SU-DHL-6 (cell line): ENCODE measurements around the gene CDK5RAP3.

Experiments used
- H2AFZ ChIP-seq: fragments of 200-600 bp; sonication (generic); 2 replicates; pipeline ENCODE4 v1.6.1; 2014; ENCODE audit warnings: low read depth, mild to moderate bottlenecking, moderate library complexity, mixed read lengths, antibody characterized with exemption, low read length; ENCODE audit not compliant: severe bottlenecking
- H3F3A ChIP-seq: fragments of 200-600 bp; shearing (Covaris generic); 2 replicates; pipeline ENCODE4 v1.6.0; 2016; ENCODE audit warnings: antibody characterized with exemption, mild to moderate bottlenecking; ENCODE audit not compliant: insufficient read depth
- H3K27ac ChIP-seq: fragments of 200-600 bp; sonication (generic); 2 replicates; pipeline ENCODE4 v1.5.1; 2016; ENCODE audit warnings: low read depth, mild to moderate bottlenecking, low read length, moderate library complexity, mixed read lengths
- H3K27me3 ChIP-seq: fragments of 200-600 bp; sonication (generic), shearing (Covaris generic); 2 replicates; pipeline ENCODE4 v1.6.0; 2014; ENCODE audit warnings: mild to moderate bottlenecking, low read length
- H3K36me3 ChIP-seq: fragments of 200-600 bp; sonication (generic); 2 replicates; pipeline ENCODE4 v1.6.1; 2014; ENCODE audit warnings: mild to moderate bottlenecking, low read length, mixed read lengths
- H3K4me2 ChIP-seq: fragments of 300-600, 200-600 bp; shearing (Covaris generic), sonication (generic); 2 replicates; pipeline ENCODE4 v1.6.0; 2014; ENCODE audit warnings: low read length, low read depth, mild to moderate bottlenecking; ENCODE audit not compliant: poor library complexity, severe bottlenecking
- H3K4me3 ChIP-seq: fragments of 200-600 bp; sonication (generic); 2 replicates; pipeline ENCODE4 v1.5.1; 2014; ENCODE audit warnings: antibody characterized with exemption, low read length, mild to moderate bottlenecking, mixed read lengths; ENCODE audit not compliant: insufficient read depth, poor library complexity, severe bottlenecking
- H3K79me2 ChIP-seq: fragments of 200-600 bp; sonication (generic); 2 replicates; pipeline ENCODE4 v1.6.1; 2014; ENCODE audit warnings: mild to moderate bottlenecking, low read length, moderate library complexity; ENCODE audit not compliant: insufficient read depth
- H3K9ac ChIP-seq: fragments of 200-600 bp; sonication (generic); 2 replicates; pipeline ENCODE4 v1.7.0; 2014; ENCODE audit warnings: mild to moderate bottlenecking, low read length
- H3K9me2 ChIP-seq: fragments of 200-600 bp; sonication (generic); replicated peaks from 2 replicates; pipeline ENCODE4 v1.6.1; 2014; ENCODE audit warnings: low read length; ENCODE audit not compliant: insufficient read depth
- H3K9me3 ChIP-seq: fragments of 200-600 bp; sonication (generic); 2 replicates; pipeline ENCODE4 v1.6.1; 2014; ENCODE audit warnings: low read length, mixed read lengths; ENCODE audit not compliant: insufficient read depth
- H4K20me1 ChIP-seq: fragments of 200-600 bp; sonication (generic); 2 replicates; pipeline ENCODE4 v1.6.1; 2014; ENCODE audit warnings: low read depth, mild to moderate bottlenecking, antibody characterized with exemption, low read length, moderate library complexity, mixed read lengths
- CTCF ChIP-seq: fragments of 200-600 bp; sonication (generic); IDR thresholded peaks from one replicate; pipeline ENCODE4 v1.5.1; 2017; ENCODE audit warnings: antibody characterized with exemption, mild to moderate bottlenecking, low read length, moderate library complexity; ENCODE audit not compliant: insufficient read depth, poor library complexity, severe bottlenecking
- EZH2phosphoT487 ChIP-seq: fragments of 200-600 bp; sonication (generic), shearing (Covaris generic); conservative IDR thresholded peaks from 2 replicates; pipeline ENCODE4 v1.6.1; 2018; ENCODE audit warnings: mild to moderate bottlenecking, antibody characterized with exemption, low read length, moderate library complexity, mixed read lengths

The CDK5RAP3 gene

DNA sequence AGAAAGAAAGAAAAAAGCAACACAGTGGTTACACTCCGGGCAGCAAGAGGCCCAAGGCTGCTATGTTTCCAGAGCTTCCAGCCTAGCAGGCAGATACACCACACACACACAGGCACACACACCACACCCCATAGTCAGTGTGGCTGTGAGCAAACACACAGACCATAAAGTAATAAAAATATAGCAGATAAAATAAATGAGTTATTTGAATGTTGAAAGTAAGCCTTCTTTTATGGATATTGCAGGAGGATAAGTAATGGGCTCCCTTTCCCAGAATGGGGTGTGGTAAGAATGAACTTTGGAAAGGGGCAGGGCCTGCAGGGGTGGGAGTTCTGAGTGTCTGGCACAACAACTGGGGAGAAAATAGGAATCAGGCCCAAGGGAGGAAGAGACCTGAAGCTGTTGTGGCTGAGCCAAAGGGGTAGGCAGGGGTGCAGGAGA is 4.8 kb upstream of the CDK5RAP3 start:
- H3F3A ChIP-seq, result no peaks in the 10 kb centered on the region
- H2AFZ ChIP-seq, result no peak overlapping the region
- no peaks in the 10 kb centered on the region for H3K9me2 ChIP-seq
- H3K4me3 ChIP-seq, result no peak overlapping the region
- no peaks in the 10 kb centered on the region for H3K9me3 ChIP-seq
- no peak overlapping the region for H3K27ac ChIP-seq
- H3K9ac ChIP-seq, result no peak overlapping the region
- no peaks in the 10 kb centered on the region; the same call in 1 of the 2 replicates for H3K79me2 ChIP-seq
- no peaks in the 10 kb centered on the region for H4K20me1 ChIP-seq
- H3K4me2 ChIP-seq, result no peak overlapping the region
- H3K36me3 ChIP-seq, result no peaks in the 10 kb centered on the region
- TF ChIP-seq EZH2phosphoT487 (no peak), CTCF (no peak)
- no peaks in the 10 kb centered on the region for H3K27me3 ChIP-seq

DNA sequence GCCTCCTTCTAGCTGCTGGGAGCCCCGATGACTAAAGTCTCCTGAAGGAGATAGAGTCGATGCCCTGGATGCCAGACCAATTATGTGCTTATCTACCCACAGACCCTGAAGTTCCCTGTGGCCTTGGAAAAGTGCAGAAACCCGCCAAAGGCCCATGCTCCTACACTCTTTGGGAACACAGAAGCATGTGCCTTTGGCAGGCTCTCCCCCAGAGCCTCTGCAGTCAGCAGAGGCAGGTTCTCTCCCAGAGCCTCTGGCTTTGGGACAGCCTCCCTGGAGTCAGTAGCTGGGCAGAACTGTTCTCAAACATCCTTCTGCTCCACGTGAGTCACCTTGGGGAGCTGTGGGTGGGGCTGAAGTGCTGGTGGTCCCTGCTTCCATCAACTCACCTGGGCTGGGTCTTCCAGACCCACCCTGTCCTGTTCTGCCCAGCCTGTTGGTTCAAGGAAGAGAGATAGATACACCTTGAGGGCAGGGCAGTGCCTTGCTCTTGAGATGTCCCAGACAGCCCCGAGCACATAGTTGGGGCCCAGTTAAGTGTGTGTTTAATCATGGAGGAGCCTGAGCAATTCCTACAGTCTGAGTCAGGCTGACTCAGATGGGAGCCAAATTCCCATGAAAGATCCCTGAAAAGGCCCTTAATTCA is 3.2 kb upstream of the CDK5RAP3 start:
- H3K4me2 ChIP-seq, result no peak overlapping the region
- TF ChIP-seq CTCF, result no peak
- H3K27me3 ChIP-seq, result no peaks in the 10 kb centered on the region
- no peaks in the 10 kb centered on the region for H3K9me3 ChIP-seq
- no peaks in the 10 kb centered on the region for H3F3A ChIP-seq
- no peak overlapping the region for H3K4me3 ChIP-seq
- no peaks in the 10 kb centered on the region for H3K9me2 ChIP-seq
- no peak overlapping the region for H2AFZ ChIP-seq
- no peaks in the 10 kb centered on the region for H3K36me3 ChIP-seq
- H4K20me1 ChIP-seq, result no peaks in the 10 kb centered on the region
- peaks cover 16% of the 10 kb centered on the region for H3K79me2 ChIP-seq
- no peak overlapping the region for H3K27ac ChIP-seq
- no peak overlapping the region for H3K9ac ChIP-seq

- Histone ChIP-seq H3K9me2 (no peaks in the 10 kb centered on the region), H3K9me3 (no peaks in the 10 kb centered on the region), H3K4me3 (no peak overlapping the region), H2AFZ (no peak overlapping the region), H3K9ac (no peak overlapping the region), H4K20me1 (no peaks in the 10 kb centered on the region), H3K79me2 (peaks cover 19% of the 10 kb centered on the region), H3F3A (0 out of 2 replicates have a peak, but pooled peaks cover 3% of the 10 kb centered on the region), H3K4me2 (no peak overlapping the region), H3K27me3 (no peaks in the 10 kb centered on the region), H3K27ac (no peak overlapping the region), H3K36me3 (no peaks in the 10 kb centered on the region)
- TF ChIP-seq CTCF (no peak), EZH2phosphoT487 (no peak)
Observed at GRCh38 chr17:47968836-47969235, 2.1 kb upstream of the CDK5RAP3 start.
